Measurements from ENCODE around the gene OTOA.
"Not testable (repeated sequence)": the region's sequence is repeated elsewhere in the genome, so short reads cannot be mapped to it uniquely, and the experiment has no call there.

The OTOA gene

GRCh38 chr16:21722771-21723455, 59.1 kb downstream of the OTOA start:
- DNase-seq (ENCODE audit: low spot score): no peak

- DNase-seq (ENCODE audit: low spot score): no peak
These were observed 59.8 kb downstream of the OTOA start for GRCh38 chr16:21723532-21723931.

- no peak for DNase-seq (ENCODE audit: low spot score)
These were observed 63.6 kb downstream of the OTOA start for GRCh38 chr16:21727344-21727743.

GRCh38 chr16:21731233-21731632, 67.5 kb downstream of the OTOA start:
- DNase-seq (ENCODE audit: low spot score): not testable (repeated sequence)

GRCh38 chr16:21740637-21741036, 76.9 kb downstream of the OTOA start:
- not testable (repeated sequence) for DNase-seq (ENCODE audit: low spot score)

DNA sequence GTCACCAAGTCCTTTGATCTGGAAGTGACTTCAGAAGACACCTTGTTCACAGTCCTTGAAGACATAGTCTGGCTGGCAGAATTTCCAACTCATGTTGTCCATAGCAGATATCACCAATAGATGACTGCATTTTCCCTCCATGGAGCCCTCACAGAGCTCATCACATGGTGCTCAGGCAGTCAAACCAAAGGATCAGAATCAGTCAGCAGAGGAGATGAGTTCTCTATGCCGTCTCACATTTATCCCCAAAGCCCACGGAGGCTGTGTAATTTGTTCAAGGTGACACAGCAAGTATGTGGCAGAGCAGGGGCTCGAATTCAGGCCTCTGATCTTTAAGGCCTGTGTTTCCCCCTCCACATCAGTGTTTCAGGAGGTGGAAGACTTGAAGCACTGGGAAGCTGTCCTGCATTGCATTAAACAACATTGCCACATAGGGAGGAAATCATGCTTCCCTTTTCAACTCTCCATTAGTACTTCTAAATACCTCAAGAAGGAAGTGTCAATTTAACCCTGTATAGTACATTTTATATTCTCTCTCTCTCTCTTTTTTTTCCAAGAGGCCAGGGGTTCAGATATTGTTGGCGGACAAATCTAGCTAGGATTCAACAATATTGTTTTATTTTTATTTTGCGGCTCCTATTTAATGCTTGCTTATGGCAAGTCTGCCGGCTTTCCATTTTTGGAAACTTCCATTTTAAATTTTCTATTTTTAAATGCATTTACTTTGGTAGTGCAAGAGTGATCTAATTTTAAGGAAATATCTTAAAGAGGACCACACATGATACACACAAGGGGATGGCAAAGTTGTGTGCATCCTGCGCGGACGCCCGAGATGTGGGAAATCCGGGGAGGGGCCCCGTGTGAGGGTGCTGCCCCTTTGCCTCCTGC, 92.7 kb downstream of the OTOA start:
- not testable (repeated sequence) for DNase-seq (ENCODE audit: low spot score)

- not testable (repeated sequence) for DNase-seq (ENCODE audit: low spot score)
These were observed 93.4 kb downstream of the OTOA start for GRCh38 chr16:21757080-21757671.

DNA sequence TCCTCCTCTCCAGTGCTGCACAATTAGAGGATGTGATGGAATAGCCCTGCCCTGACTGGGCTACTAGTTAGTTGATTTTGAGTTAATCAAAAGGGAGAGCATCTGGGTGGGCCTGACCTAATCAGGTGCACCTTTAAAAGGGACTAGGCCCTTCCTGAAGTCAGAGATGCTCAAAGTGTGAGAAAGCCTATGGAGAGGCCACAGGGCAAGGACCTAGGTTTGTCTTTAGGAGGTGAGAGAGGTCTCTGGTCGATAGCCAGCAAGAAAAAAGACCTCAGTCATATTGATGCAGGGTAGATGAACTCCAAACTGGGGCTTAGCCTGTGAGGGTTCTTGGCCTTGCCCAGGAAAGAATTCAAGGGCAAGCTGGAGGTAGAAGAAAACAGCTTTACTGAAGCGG, 104.5 kb downstream of the OTOA start:
- not testable (repeated sequence) for DNase-seq (ENCODE audit: low spot score)

DNA sequence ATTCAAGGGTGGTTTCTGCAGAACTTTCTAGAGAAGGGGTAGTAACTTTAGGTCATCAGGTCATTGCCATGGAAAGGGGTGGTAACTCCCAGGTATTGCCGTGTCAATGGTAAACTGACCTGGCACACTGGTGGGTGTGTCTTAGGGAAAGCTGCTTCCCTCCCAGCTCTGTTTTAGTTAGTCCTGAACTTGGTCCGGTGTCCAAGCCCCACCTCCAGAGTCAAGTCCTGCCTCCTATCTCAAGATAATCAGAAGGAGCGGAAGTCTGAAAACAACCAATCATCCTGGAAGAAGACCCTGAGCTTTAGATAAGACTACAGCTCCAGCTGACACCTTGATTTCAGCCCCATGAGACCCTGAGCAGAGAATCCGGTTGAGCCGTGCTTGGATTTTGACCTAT, 105.0 kb downstream of the OTOA start:
- not testable (repeated sequence) for DNase-seq (ENCODE audit: low spot score)

GRCh38 chr16:21769284-21769683, 105.5 kb downstream of the OTOA start:
- not testable (repeated sequence) for DNase-seq (ENCODE audit: low spot score)

DNA sequence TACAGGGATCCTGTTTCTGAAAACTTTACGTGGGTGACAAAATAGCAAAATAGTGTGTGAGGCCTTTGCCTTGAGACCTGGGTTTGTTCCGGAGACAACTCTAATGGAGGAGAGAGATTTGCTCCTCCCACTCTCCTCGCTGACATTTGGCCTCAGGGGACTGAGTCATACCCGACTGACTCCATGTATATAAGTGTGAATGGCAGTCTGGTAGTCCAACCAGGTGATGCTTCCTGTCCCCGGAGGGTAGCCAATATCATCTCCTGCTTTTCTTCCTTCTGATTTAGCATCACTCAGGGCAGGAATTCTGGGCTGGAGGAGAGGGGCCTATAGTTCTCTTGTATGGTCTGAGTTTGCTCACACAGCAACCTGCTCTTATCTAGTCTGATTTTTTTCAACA, 106.8 kb downstream of the OTOA start:
- DNase-seq (ENCODE audit: low spot score): not testable (repeated sequence)

- DNase-seq (ENCODE audit: low spot score): not testable (repeated sequence)
These were observed 108.9 kb downstream of the OTOA start for GRCh38 chr16:21772547-21773206.

DNA sequence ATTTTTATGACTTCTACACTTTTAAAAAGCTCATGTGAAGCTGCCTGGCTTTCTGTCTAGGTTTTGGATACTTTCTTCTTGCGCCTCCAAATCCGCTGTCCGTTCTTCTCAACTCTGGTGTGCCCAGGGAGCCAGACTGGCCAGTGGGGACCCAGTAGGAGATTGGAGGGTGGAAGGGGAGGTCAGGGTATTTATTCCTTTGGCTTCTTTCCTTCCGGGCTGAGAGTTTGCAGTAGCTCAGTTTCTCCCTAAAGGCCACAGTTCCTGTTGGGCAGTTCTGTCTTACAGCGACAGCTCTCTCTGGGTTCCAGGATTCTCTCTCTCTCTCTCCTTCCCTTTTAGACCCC, 109.4 kb downstream of the OTOA start:
- not testable (repeated sequence) for DNase-seq (ENCODE audit: low spot score)

DNA sequence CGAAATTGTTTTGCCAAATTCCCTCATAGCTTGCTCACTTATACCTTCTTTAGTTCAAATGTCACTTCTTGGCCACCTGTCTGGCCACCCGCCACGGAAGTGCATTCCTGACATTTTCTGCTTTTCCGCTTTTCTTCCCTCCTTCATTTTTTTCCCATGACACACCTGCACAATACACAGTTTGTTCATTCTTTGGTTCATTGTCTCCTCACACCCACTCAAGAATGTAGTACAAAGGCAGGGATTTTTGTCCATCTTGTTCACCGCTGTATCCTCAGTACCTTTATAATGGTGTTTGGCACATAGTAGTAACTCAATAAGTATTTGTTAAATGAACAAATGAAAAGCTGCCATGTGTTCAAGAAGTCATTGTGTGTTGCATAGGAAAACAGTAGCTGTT, 116.8 kb downstream of the OTOA start:
- DNase-seq (ENCODE audit: low spot score): not testable (repeated sequence)

DNA sequence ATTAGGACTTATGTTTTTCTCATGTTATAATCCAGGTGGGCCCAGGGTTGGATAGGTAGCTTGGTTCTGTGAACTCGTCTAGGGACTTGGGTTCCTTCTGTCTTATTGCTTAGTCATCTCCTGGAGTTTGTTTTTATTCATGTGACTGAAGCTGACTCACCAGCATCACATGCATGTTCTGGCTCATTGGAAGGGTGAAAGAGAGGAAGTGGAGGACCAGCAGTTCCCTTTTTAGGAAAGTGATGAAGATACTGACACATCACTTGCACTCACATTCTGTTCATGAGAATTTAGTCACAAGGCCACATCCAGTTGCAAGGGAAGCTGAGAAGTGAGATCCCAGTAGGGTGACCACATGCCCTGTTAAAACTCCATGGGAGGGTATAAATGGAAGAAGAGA, 126.7 kb downstream of the OTOA start:
- not testable (repeated sequence) for DNase-seq (ENCODE audit: low spot score)

- DNase-seq (ENCODE audit: low spot score): not testable (repeated sequence)
These were observed 129.5 kb downstream of the OTOA start for GRCh38 chr16:21793310-21793709.

DNA sequence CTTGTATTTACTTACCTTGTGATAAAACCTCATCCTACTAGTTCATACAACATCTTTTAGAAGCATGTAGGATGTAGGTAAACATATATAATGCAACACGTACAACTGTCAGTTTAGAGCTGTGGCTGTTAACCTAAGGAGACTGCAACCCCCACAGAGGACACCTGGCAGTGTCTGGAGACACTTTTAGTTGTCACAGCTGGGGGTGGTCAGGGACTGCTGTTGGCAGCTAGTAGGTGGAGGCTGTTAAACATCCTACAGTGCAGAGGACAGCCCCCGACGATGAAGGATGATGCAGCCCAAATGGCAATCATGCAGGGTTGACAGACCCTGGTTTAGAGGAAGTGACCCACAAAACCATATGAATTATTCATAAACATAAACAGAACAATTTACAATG, 134.8 kb downstream of the OTOA start:
- not testable (repeated sequence) for DNase-seq (ENCODE audit: low spot score)

DNA sequence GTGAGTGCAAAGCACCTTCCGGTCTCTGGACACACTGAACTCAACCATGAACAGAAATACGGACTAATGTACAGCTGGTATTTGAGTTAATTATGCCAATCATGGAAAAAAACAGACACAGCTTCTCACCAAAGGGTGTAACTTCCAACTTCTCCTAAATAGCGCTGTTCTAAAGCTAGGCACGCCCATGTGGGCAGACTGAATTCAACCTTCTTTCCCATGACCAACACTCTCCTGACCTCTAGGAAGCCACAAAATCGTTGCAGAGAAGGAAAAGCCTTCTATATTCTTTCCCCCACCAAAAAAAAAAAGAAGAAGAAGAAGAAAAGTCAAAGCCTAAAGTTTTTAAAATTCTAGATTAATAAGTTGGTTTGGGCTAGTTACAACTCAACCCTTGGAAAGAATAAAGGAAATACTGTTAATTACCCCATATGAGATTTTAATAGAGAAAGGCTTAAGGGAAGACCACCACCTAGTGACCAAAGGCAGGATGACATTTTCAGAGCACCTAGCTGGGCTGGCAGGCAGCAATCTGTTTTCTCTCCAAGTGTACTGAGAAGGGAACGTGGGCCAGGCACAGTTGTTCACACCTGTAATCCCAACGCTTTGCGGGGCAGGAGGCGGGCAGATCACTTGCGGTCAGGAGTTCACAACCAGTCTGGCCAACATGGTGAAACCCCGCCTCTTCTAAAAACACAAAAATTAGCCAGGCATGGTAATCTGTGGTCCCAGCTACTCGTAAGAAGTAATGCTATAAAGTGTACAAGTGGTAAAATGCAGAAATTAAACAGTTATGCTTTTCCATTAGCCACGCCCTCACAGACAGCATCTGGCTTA, 138.0 kb downstream of the OTOA start:
- not testable (repeated sequence) for DNase-seq (ENCODE audit: low spot score)

- not testable (repeated sequence) for DNase-seq (ENCODE audit: low spot score)
These were observed 138.6 kb downstream of the OTOA start for GRCh38 chr16:21802375-21802663.

Data from hepatic stellate cell (primary cell).